Effector memory CD8-positive, alpha-beta T cell (primary cell): Measurements from ENCODE around the gene ADSS1.

Experiments used
- ATAC-seq: fragments of 150-1000 bp; cut with Tn5 transposase; replicated peaks from 2 replicates; pipeline ENCODE4 v1.10.0; 2021; ENCODE audit warnings: mild to moderate bottlenecking, moderate library complexity
- DNase-seq, 3 experiments: peaks; one replicate each; pipeline ENCODE4 v3.0.0; 2021
- H3K27ac Mint-ChIP-seq, 2 donors: one replicate each; pipeline ENCODE4 v1.8.0; 2022; ENCODE audit warnings: mild to moderate bottlenecking in 2 of 2, mixed read lengths in 2 of 2, moderate library complexity in 2 of 2
- H3K27me3 Mint-ChIP-seq, 2 donors: one replicate each; pipeline ENCODE4 v1.8.0; 2022; ENCODE audit warnings: mixed read lengths in 2 of 2
- H3K36me3 Mint-ChIP-seq: one replicate; pipeline ENCODE4 v1.8.0; 2022; ENCODE audit warnings: mild to moderate bottlenecking, moderate library complexity, mixed read lengths; ENCODE audit not compliant: insufficient read depth
- H3K4me1 Mint-ChIP-seq, 2 donors: one replicate each; pipeline ENCODE4 v1.8.0; 2022; ENCODE audit warnings: low read depth in 2 of 2, mixed read lengths in 2 of 2
- H3K4me3 Mint-ChIP-seq, 2 donors: one replicate each; pipeline ENCODE4 v1.8.0; 2022; ENCODE audit warnings: mild to moderate bottlenecking in 2 of 2, mixed read lengths in 2 of 2, moderate library complexity in 2 of 2
- H3K9me3 Mint-ChIP-seq, 2 donors: one replicate each; pipeline ENCODE4 v1.8.0; 2022; ENCODE audit warnings: mixed read lengths in 2 of 2
- total RNA-seq, 9 experiments: gene quantifications; one replicate each; lab custom pipeline; 2026; lab: John Stamatoyannopoulos, UW

Gene ADSS1
- 0.37 to 3.7 (median 0.73) reads per million in 9 experiments for total RNA-seq

DNA sequence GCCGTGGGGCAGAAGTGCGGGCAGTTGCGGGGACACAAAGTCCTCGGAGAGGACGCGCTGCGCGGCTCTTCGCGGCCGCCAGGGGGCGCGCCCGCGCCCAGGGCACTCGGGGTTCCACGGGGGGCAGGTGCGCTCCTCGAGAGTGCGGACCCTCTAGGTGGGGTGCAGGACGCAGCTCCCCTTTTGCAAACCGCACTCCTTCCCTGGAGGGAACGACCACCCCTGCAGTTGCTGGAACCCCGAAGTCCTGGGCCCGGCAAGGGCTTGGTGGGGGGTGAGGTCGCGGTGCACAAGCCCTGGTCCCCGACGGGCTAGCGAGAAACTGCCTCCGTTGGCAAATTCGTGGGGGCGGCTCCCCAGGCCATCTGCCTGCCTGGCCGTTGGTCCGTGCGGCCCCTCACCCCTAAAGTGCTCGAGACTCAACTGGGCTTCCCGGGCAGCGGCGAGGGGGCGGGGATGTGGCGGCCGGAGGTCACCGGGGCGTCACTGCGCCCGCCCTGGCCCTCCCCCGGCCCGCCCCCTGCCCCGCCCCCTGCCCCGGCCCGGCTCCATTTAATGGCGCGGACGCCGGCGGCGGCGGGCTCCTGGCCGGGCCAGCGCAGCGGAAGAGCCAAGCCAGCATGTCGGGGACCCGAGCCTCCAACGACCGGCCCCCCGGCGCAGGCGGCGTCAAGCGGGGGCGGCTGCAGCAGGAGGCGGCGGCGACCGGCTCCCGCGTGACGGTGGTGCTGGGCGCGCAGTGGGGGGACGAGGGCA, at the start of gene ADSS1:
TSS of gene ADSS1 (plus strand) at position 579 of the 756 bp plus-strand sequence. CDS start at position 621, 42 bp downstream.
- Mint-ChIP-seq H3K4me3 (peak within 1 kb of the TSS; percentile 62 to 69), H3K4me1 (peaks cover 0 to 5% of the 10 kb centered on the region in 2 donors), H3K9me3 (no peaks in the 10 kb centered on the region), H3K27ac (no peak within 1 kb of the TSS), H3K36me3 (peaks cover 3% of the 10 kb centered on the region), H3K27me3 (no peaks in the 10 kb centered on the region)
- DNase-seq (peak; percentile 55 to 72 (median 66)), ATAC-seq (peak; percentile 83)

DNA sequence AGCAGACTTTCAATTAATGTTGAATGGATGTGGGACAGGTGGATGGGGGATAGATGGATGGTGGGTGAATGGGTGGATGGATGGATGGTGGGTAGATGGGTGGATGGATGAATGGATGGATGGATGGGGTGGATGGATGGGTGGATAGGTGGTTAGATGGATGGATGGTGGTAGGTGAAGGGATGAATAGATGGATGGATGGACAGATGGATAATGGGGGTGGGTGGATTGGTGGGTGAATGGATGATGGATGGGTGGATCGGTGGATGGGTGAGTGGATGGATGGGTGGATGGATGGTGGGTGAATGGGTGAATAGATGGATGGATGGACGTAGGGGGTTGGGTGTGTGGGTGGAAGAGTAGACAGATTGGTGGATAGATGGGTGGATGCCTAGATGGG, 48.6 kb upstream of the ADSS1 start:
- Mint-ChIP-seq H3K4me3 (no peak overlapping the region), H3K36me3 (no peaks in the 10 kb centered on the region), H3K27ac (no peak overlapping the region), H3K4me1 (peaks cover 9 to 12% of the 10 kb centered on the region in 2 donors), H3K9me3 (no peaks in the 10 kb centered on the region), H3K27me3 (peaks cover 0 to 29% of the 10 kb centered on the region in 2 donors)
- DNase-seq (no peak), ATAC-seq (no peak)

DNA sequence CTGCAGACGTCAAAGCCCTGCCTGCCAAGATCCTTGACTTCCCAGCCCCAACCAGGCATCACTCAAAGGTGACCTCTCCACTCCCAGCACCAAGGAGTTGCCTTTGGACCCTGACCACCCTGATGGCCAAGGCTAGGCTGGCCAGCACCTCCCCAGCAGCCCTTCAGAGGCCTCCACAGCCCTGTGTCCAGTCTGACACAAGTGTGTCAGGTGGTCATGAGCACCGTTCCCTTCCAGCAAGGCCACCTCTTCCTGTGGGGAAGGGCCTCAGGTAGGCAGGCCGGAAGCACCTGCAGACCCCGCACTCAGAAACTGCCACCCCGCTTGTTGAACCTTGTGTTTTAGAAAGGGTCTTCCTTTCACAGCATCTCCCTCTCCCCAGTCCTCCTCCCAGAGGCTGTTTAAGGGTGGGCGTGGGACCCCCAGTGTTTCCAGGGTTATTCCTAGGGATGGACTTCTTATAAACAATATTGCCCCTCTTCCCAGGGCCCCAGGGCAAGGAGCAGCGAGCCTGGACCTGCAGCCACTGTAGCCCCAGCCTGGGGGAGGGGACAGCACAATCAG, 47.8 kb upstream of the ADSS1 start:
- Mint-ChIP-seq H3K4me3 (peak overlapping the region in 1 of 2 donors; percentile 85), H3K4me1 (peaks cover 9 to 12% of the 10 kb centered on the region in 2 donors), H3K27ac (peak overlapping the region; percentile 30 to 85), H3K27me3 (peaks cover 2 to 36% of the 10 kb centered on the region in 2 donors), H3K9me3 (no peaks in the 10 kb centered on the region), H3K36me3 (no peaks in the 10 kb centered on the region)
- DNase-seq (no peak), ATAC-seq (no peak)

DNA sequence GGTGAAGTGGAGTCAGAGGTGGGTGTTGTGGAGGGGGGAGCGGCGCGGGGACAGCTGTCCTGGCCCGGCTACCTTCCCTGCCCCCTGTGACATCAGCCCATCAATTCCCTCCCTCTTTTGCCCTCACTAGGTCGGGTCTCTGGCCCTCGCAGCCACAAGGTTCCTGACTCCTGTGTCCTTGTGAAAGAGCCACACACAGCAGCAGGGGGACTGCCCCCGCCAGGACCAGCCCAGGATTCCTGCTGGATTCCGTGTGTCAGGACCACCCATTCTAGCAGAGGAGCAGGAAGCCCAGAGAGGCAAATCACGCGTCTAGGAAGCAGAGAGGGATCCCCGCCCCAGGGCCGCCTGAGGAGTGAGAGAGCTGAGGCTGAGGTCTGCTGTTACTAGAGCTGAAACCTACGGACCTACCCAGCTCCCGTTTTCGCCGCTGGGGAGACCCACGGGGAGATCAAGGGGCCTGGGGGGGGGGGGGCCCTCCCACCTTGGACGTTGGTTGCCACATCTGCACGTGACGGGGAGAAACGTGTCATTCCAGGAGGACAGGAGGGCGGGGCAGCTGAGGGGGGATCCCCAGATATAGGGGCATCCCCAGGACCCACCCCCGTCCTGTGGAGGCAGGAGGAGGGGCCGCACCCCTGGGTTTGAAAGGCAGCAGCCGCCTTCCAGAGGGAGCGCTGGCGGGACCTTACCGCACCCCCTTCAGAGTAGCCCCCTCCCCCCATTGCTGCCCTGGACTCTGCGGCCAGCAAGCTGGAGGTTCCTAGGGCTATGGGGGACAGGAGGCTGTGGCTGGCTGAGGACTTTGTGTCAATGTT, 47.1 kb upstream of the ADSS1 start:
- Mint-ChIP-seq H3K4me1 (peaks cover 9 to 12% of the 10 kb centered on the region in 2 donors), H3K36me3 (no peaks in the 10 kb centered on the region), H3K9me3 (no peaks in the 10 kb centered on the region), H3K27me3 (peaks cover 6 to 43% of the 10 kb centered on the region in 2 donors), H3K27ac (peak overlapping the region; percentile 30 to 85), H3K4me3 (peak overlapping the region; percentile 70 to 85)
- peak; percentile 11 for ATAC-seq
- no peak for DNase-seq

DNA sequence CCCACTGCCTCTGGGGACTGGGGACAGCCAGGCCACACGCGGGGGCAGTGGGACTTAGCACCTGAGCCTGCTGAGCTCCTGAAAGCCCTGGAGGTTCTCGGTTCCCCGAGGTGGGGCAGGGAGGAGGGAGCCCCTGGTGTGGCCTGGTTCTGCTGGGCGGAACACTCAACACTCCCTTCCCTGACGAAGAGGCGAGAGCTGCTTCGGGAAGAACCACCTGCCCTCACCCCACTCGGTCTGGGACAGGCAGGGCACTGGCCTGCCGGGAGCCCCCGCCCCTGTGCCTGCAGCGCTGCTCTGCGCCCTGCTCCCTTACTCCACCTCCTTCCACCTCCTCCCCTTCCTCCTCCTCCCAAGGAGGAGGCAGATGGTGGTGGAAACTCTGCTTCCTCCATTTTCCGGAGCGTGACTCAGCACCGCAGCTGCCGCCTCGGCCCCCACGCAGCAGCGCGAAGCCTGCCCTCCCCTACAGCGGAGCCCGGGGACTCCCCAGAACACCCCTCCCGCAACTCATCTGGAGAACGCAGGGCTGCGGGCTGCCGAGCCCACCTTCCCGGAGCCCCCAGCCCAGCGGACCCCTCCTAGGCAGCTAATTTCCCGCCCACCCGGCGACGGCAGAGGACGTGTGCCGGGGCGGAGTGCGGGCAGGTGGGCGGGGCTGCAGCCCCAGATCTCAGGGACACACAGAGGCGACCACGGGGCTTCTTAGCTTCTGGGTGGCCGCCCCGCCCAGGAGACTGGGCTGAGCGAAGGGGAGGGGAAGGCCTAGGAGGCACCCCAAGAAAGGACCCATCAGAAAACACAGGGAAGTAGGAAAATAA, 46.3 kb upstream of the ADSS1 start:
- peak; percentile 82 for ATAC-seq
- Mint-ChIP-seq H3K27ac (peak overlapping the region; percentile 68 to 76), H3K36me3 (no peaks in the 10 kb centered on the region), H3K27me3 (peaks cover 6 to 49% of the 10 kb centered on the region in 2 donors), H3K4me3 (peak overlapping the region; percentile 82 to 85), H3K9me3 (no peaks in the 10 kb centered on the region), H3K4me1 (peaks cover 9 to 12% of the 10 kb centered on the region in 2 donors)
- peak; percentile 33 to 43 (median 36) for DNase-seq

DNA sequence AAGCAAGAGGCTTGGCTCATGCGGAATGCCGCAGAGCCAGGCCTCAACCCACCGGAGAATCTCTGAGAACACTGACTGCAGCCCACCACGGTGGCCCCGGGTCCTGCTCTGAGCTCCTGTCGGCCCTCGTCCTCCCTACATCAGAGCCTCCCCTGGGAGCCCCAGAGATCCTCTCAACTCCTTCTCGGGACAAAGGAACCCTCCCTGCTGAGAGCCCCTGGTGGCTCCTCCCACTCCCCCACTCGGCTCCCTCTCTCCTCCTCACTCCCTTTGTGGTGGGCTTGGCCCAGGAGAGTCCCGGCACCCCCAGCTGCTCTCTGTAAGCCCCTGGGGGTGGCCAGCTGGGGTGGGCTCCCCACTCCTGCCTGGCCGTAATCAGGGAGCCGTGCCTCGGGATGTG, 45.7 kb upstream of the ADSS1 start:
- no peak for ATAC-seq
- no peaks in the 10 kb centered on the region for H3K36me3 Mint-ChIP-seq

DNA sequence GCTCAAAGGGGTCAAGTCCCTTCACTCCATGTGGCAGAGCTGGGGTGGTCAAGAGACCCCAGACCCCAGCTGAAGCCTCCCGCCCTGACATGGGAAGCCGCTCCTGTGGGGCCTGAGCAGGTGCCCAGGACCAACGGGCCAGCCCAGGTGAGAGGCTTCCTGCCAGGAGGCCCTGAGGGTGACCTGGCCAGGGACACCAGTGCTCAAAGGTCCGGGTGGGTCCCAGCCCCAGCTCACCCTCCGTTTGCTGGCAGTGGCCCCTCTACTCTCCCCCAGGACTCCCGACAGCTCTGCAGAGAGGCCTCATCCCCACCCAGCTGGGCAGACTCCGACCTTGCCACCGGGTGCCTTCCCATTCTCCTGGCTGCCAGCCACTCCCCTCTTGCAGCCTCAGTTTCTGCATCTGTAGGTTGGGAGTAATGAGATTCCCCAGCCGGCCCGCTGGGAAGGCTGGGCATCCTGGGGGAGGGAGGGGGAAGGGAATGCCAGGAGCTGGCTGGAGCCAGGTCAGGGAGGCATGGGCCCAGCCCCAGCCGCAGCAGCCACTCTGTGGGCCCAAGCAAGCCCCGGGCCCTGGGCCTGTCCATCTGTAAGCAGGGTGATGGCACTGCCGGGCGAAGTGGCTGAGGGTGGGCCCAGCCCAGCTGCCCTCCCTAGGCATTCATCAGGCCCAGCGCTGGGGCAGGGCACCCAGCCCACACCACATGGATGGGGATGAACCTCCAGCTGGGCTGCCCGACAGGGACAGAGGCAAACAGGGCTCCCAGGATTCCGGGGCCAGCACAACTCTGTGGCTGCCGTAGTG, 44.9 kb upstream of the ADSS1 start:
- Mint-ChIP-seq H3K27me3 (peaks cover 6 to 49% of the 10 kb centered on the region in 2 donors), H3K4me3 (peak overlapping the region; percentile 82 to 85), H3K27ac (no peak overlapping the region), H3K9me3 (no peaks in the 10 kb centered on the region), H3K4me1 (peaks cover 9% of the 10 kb centered on the region in 2 donors), H3K36me3 (no peaks in the 10 kb centered on the region)
- DNase-seq (no peak), ATAC-seq (no peak)

More for the DNA sequence above, 45.7 kb upstream of the ADSS1 start:
- Mint-ChIP-seq H3K4me3 (peak overlapping the region; percentile 82 to 85), H3K9me3 (no peaks in the 10 kb centered on the region), H3K27ac (peak overlapping the region in 1 of 2 donors; percentile 76), H3K4me1 (peaks cover 9 to 12% of the 10 kb centered on the region in 2 donors), H3K27me3 (peaks cover 6 to 49% of the 10 kb centered on the region in 2 donors)
- DNase-seq: no peak

DNA sequence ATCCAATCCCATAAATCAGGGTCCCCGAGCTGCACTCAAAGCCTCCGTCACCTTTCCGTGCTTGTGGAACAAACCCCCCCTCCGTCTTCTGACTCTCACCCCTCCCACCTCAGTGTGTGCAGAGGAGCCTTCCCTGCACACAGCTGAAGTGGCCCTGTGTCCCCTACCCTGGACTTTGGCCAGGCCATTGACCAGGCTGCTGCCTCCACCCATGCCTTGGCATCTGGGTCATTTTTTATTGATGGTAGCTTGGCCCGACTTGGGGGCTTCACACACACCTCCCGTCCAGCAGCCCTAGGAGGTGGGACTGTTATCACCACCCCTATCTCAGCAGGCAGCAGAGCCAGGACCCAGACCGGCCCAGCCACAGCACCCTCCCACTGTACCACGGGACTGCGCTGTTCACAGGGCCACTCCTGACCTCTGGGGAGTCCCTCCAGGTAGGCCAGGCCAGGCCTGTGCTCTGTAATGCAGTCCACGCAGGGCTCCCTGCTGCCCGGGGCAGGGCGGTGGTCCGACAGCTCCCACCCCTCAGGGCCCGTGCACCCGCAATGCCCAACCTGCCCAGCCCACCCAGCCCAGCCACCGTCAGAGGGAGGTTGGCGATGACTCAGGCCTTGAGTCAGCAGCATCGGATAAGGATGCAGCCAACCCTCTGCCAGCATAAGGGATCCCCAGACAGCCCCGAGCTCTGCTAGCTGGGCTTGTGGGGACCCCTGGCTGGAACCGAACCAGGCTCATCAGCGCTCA, 43.8 kb upstream of the ADSS1 start:
- ATAC-seq (no peak), DNase-seq (no peak)
- Mint-ChIP-seq H3K27ac (no peak overlapping the region), H3K4me1 (peaks cover 10 to 13% of the 10 kb centered on the region in 2 donors), H3K27me3 (peaks cover 6 to 49% of the 10 kb centered on the region in 2 donors), H3K36me3 (no peaks in the 10 kb centered on the region), H3K9me3 (no peaks in the 10 kb centered on the region), H3K4me3 (peak overlapping the region; percentile 17 to 35)

DNA sequence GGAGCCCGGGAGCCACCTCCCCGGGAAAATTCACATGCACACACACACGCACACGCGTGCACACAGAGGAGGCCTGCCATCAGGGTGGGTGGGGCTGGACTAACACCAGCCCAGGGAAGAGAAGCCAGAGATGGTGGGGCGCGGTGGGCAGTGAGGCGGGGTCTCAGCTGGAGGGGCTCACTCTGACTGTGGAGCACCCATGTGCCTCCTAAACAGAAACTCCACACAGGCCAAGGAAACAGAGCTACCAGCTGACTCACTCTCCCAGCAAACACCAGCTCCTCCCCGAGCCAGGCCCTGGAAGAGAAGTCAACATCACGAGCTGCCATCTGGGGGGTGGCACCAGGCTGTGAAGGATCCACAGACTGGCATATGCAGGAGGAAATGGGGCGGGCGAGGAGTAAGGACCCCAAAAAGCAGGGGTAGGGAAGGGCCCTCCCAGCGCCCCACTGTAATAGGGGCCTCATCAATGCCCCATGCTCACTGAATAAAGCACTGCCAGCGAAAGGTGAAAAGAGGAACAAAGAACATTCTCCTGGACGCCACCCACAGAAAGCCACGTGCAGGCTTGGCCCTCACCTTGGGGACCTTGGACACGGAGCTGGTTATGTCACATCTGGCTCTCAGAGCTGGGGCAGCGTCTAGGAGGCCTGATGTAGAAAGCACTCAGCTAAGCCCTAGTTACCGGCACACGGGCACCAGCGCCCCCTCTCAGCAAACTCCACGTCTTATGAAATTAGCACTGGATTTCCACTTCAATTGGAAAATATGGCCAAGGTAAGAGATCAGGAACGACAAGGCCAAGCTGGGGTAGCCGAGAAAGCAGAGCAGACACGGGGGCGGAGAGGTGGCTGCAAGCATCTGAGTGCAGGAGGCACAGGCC, 43.0 kb upstream of the ADSS1 start:
- DNase-seq: no peak
- Mint-ChIP-seq H3K4me3 (no peak overlapping the region), H3K9me3 (no peaks in the 10 kb centered on the region), H3K4me1 (peaks cover 10 to 16% of the 10 kb centered on the region in 2 donors), H3K27ac (no peak overlapping the region), H3K36me3 (no peaks in the 10 kb centered on the region), H3K27me3 (peaks cover 6 to 49% of the 10 kb centered on the region in 2 donors)
- no peak for ATAC-seq

DNA sequence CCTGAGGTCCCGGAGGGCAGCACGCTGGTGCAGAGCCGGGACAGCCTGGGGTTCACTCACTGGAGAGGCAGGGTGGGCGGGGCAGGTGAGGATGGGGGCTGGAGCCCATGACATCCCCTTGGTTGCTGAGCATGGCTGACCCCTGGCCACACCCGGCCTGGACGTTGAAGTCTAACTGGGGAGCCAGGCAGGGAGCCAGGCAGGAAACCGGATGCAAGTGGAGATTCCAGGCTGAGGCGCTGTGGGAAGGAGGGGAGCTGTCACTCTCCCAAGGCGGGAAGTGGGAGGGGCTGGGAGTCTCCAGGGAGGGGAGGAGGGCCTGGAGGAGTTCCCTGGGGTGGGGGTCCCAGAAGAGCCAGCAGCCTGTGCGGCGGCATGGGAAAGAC, 42.3 kb upstream of the ADSS1 start:
- Mint-ChIP-seq H3K27ac (no peak overlapping the region), H3K4me3 (no peak overlapping the region), H3K9me3 (no peaks in the 10 kb centered on the region), H3K4me1 (peaks cover 10 to 16% of the 10 kb centered on the region in 2 donors), H3K36me3 (no peaks in the 10 kb centered on the region), H3K27me3 (peaks cover 6 to 46% of the 10 kb centered on the region in 2 donors)
- ATAC-seq (no peak), DNase-seq (no peak)

DNA sequence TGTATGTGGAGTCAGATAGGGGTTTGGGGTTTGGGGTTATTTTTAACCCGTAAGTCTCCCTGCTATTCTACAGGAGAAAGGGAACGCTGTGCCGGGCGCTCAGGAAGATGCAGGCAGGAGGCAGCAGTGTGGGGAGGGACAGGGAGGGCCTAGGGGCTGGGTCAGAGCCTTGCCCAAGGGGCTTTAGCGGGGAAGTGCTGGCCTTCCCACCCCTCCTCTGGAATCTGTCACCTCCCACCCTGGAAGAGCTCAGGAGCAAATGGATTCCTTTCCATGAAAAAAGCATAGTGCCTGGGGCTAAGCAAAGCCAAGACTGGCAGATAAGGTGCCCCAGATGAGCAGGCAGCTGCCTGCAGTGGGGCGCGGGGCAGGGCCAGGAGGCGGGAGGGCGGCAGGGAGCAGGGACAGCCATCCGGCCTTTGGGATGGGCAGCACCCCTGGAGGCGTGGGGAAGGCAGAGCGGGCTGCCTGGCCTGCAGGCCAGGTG, 41.9 kb upstream of the ADSS1 start:
- ATAC-seq (no peak), DNase-seq (no peak)
- Mint-ChIP-seq H3K9me3 (no peaks in the 10 kb centered on the region), H3K27ac (no peak overlapping the region), H3K36me3 (no peaks in the 10 kb centered on the region), H3K4me3 (no peak overlapping the region), H3K4me1 (peaks cover 11 to 12% of the 10 kb centered on the region in 2 donors), H3K27me3 (peaks cover 6 to 41% of the 10 kb centered on the region in 2 donors)
